ENCODE data around the gene POLR1E.

The POLR1E gene

GRCh38 chr9:37538099-37538498 is 52.4 kb downstream of the POLR1E start:
- no peak for DNase-seq (ENCODE audit: low read depth in 2 of 2)

- DNase-seq (ENCODE audit: low read depth in 2 of 2): no peak
These were observed 53.9 kb downstream of the POLR1E start for GRCh38 chr9:37539634-37540033.

DNA sequence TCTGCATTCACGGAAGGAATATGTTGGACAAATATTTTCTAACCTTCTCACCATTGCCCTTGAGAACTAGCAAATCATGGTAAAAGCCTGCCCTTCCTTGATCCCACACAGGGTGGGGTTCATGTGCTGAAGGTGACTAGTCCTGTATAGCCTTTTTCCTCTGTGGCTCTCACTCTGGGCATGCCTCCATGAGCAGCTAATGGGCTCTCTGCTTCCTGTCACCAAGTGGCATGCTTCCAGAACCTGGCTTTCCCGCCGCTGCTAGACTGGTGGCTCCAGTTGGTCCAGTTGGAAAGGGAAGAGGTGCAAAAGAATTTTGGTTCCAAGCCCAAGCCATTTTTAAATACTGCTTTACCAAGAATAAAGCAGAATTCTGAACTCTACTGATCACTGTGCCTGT is 54.9 kb downstream of the POLR1E start:
- no peak for DNase-seq (ENCODE audit: low read depth in 2 of 2)

GRCh38 chr9:37541465-37541864 is 55.7 kb downstream of the POLR1E start:
- no peak for DNase-seq (ENCODE audit: low read depth in 2 of 2)

- DNase-seq (ENCODE audit: low read depth in 2 of 2): no peak
These were observed 56.7 kb downstream of the POLR1E start for GRCh38 chr9:37542488-37542887.

GRCh38 chr9:37542895-37543294 is 57.1 kb downstream of the POLR1E start:
- no peak for DNase-seq (ENCODE audit: low read depth in 2 of 2)

- no peak for DNase-seq (ENCODE audit: low read depth in 2 of 2)
These were observed 57.7 kb downstream of the POLR1E start for GRCh38 chr9:37543468-37543867.

DNA sequence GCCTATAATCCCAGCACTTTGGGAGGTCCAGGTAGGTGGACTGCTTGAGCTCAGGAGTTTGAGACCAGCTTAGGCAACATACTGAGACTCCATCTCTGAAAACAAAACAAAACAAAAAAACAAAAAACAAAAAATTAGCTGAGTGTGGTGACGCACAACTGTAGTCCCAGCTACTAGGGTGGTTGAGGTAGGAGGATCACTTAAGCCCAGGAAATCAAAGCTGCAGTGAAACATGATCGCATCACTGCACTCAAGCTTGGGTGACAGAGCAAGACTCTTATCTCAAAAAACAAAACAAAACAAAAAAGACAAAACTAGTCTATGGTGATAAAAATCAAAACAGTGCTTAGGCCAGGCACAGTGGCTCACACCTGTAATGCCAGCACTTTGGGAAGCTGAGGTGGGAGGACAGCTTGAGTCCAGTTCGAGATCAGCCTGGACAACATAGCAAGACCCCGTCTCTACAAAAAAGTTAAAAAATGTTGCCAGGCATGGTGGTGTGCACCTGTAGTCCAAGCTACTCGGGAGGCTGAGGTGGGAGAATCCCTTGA is 61.7 kb downstream of the POLR1E start:
- no peak for DNase-seq (ENCODE audit: low read depth in 2 of 2)

DNA sequence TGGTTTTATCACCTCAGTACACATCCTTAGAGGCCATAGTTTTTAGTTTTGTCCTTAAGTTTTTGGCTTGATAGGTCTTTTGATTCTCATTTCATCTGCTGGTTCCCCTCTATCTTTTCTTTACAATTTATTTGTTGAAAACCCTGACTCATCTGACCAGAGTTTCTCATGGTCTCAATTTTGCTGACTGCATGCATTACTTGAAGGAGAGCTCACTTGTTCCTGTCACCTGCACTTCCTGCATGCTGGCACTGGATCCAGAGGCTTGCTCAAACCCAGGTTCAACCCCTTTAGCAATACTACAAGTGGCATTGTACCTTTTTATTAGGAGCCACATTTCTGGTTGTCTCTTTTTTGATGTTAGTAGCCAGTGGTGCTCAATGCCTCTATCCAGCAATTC is 63.8 kb downstream of the POLR1E start:
- DNase-seq (ENCODE audit: low read depth in 2 of 2): no peak

- DNase-seq (ENCODE audit: low read depth in 2 of 2): no peak
These were observed 65.0 kb downstream of the POLR1E start for GRCh38 chr9:37550781-37551180.

DNA sequence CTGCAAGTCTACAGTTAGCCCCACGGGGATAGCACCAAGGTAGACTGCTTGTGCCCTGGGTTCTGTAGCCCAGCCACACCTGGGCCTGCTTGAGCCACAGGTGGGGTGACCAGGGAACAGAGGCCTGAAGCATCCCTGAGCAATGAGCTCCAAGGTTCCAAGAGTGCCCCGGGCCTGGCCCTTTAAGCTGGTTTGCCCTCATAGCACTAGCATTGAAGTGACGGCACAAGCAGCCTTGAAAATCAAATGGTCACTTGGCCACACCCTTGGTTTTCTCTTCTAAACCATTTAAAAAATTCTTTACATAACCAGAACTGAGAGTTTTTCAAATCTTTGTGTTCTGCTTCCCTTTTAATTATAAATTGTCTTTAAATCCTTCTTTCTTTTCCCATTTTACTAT is 65.7 kb downstream of the POLR1E start:
- no peak for DNase-seq (ENCODE audit: low read depth in 2 of 2)

DNA sequence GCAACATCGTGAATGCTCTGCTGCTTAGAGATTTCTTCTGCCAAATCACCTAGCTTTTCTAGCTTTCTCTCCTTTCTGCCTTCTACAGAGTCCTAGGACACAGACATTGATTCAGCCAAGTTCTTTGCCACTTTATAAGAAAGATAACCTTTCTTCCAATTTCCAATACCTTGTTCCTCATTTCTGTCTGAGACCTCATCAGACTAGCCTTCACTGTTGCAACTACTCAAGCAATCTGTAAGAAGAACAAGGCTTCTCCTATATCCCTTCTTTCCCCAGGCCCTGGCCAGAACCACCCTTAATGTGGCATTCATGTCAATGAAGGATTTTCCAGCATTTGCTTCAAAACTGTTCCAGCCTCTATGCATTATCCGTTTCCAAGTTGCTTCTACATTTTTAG is 66.1 kb downstream of the POLR1E start:
- no peak for DNase-seq (ENCODE audit: low read depth in 2 of 2)
